GM12892 (cell line): ENCODE results near the gene KLF13.

Experiments used
- POLR2A ChIP-seq: IDR thresholded peaks from 2 replicates; pipeline ENCODE4 v1.6.1; 2011; ENCODE audit warnings: low read depth, low read length, control low read depth
- POLR2AphosphoS5 ChIP-seq: IDR thresholded peaks from 2 replicates; pipeline ENCODE4 v1.6.1; 2011; ENCODE audit warnings: low read depth, low read length, control low read depth

GRCh38 chr15:31419820-31420219 is 93.2 kb downstream of the KLF13 start:
- TF ChIP-seq POLR2AphosphoS5 (no peak), POLR2A (no peak)
